Fibroblast of peridontal ligament (primary cell): ENCODE results near the gene ERI3.
A peak's percentile ranks its signal among the peaks of the same experiment; 100 is the strongest.

Experiments
- DNase-seq: peaks from one replicate; pipeline ENCODE4 v3.0.0-alpha.2; 2010; ENCODE audit errors: extremely low read depth

Gene ERI3

DNA sequence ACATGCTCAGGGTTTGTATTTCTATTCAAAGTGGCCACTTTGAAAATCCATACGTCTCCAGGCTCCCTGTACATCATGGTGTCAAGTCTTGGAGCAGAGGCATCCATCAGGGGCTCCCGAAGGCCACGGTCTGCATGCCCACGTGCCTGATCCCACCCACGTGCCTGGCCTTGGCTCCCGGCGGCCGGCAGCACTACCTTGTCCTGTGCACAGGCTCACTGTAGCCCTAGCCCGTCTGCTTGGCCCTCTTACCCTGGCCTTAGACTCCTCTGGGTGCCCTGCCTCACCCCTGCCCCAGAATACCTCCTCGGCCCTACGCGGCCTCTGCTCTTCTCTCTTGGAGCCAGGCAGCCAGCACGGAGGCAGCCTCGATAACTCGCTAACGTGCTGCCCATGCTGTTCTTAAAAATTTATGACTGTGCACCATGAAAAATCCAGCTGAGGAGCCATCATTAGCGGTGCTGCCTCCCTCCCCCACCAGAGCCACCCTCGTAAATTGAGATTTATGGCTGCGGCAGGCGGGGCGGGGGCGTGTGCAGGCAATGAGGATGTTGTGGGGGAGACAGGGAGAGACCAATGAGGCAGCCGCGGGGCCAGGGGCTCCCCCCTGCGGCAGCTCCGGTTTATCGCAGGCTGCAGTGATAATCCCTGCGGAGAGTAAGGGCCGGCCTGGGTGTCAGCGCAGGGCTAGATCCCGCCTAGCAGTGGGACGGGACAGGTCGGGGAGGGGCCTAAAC is 117.2 kb downstream of the ERI3 start:
- DNase-seq, result no peak

DNA sequence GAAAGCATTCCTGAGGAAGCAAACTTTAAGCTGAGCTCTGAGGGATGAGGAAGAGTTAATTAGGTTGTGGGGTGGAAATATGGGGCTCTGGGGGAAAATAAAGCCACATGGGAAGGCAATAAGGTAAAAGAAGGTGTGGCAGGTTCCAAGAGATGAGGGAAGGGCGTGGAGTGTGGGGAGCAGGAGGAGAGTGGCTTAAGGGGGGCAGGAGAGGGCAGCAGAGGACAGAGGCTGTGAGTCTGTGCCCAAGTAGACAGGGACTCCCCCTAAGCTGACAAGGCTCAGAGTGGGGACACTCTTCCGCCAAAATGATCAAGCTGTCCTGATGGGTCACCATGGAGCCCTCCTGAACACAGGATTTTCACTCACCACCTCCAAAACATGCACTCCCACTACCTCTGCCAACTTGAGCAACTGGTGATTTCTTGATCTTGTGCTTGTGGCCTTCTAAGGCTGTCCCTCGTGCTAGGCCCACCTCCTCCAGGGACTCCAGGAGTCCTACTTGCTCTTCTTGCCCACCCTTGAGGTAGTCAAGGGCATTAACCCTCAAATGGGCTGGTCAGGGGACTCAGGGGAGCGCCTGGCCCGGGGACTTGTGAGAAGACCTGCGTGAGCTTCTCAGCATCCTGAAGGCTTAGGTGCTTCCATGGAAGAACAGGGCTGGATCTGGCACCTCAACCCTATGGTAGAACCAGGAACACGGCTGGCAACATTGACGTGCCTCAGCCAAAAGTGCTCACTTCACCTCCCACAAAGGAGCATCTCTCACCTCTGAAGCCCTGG is 118.4 kb downstream of the ERI3 start:
- DNase-seq, result no peak

DNA sequence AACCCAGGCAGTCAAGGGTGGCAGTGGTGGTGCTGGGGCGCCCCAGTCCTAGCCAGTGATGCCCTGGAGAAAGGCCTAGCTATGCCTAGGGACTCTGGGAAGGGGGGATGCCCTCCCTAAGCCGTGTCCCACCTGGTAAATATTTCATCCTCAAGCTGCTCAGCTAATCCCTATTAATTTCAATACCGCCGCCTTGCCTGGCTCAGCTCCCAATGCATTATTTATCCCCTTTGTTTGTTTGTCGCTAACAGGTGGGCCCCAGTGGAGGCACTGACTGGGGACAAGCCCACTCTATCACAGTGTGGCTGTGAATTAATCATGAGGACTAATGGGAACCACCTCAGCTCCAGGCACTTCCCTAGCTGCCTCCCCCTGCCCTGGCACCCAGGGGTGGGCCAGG is 119.2 kb downstream of the ERI3 start:
- no peak for DNase-seq

DNA sequence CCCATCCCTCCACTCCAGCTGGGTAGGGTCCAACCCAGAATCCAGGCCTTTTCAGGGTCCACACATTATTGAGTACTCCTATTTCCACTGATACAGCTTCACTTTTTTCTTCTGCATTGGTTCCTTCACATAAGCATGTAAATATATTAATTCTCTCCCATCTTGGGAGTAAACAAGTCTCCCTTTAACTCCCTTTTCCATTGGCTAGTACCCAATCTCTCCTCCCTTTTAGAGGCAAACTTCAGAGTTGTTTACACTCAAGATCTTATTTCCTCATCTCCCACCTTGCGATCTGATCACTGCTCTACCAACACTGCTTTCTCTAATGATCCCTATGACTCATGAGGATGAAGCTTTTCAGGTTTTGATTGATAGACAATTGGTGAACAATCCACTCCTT is 121.5 kb downstream of the ERI3 start:
- DNase-seq, result no peak

- no peak for DNase-seq
Measured at GRCh38 chr1:44230796-44231195, 124.3 kb downstream of the ERI3 start.

GRCh38 chr1:44229435-44230167 is 125.5 kb downstream of the ERI3 start:
- no peak for DNase-seq

DNA sequence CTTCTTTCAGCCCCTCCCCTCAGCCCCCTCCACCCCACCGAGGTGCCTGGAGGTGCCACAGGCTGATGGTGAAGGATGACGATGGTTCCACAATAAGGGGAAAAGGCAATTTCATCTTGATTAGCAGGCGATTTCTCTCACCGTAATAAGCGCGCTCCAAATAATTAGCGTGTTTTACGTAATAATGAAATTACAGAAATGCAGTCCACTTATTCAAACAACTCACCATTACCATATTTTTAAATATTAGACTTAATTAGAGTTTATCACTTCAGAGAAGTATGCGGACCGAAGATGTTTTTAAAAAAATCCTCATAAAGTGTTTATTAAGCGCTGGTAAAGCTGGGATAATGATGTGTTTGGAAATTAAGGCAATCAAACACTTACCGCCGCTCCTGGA is 126.8 kb downstream of the ERI3 start:
- no peak for DNase-seq

- DNase-seq, result no peak
Measured at GRCh38 chr1:44227211-44227610, 127.8 kb downstream of the ERI3 start.

GRCh38 chr1:44225761-44226160 is 129.3 kb downstream of the ERI3 start:
- DNase-seq, result no peak

- no peak for DNase-seq
Measured at GRCh38 chr1:44223187-44223610, 131.9 kb downstream of the ERI3 start.

DNA sequence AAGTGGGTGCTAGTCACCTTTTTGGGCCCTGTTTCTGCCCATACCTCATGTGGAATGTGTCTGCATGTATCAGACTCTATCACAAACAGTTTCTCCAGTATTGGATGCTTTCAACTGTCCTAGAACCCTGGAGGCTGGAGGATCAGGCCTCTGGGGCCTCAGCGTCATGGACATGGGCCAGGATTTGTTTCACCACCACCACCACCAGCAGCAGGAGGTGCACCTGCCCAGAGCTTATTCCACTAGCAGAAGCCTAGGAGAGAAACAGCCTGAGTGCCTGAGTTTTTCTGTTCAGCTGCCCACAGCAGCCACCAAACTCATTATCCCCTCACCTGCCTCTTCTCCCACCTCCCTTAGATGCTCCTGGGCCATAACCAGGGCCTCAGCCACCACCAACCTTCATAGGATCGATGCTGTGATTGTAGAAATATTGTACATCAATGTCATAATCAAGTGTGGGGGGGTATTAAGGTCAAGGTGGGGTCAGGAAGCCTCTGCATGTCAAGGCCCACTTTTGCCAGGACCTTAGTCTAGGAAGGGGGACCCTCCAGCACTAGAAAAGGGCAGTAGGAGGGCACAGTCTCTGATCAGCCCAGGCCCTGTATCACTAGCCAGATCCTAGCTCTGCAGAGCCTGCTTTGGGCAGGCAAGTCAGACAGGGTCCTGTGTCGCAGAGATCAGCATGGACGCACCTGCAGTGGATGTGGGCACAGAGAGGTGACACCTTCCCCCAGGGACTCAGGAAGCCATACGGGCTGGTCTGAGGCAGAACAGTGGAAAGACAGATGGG is 132.5 kb downstream of the ERI3 start:
- no peak for DNase-seq

GRCh38 chr1:44221769-44222168 is 133.3 kb downstream of the ERI3 start:
- no peak for DNase-seq

- no peak for DNase-seq
Measured at GRCh38 chr1:44220755-44221154, 134.3 kb downstream of the ERI3 start.

GRCh38 chr1:44220001-44220751 is 134.9 kb downstream of the ERI3 start:
- peak; percentile 30 for DNase-seq

- DNase-seq, result no peak
Measured at GRCh38 chr1:44219301-44219626, 135.8 kb downstream of the ERI3 start.

GRCh38 chr1:44218503-44219300 is 136.4 kb downstream of the ERI3 start:
- no peak for DNase-seq

DNA sequence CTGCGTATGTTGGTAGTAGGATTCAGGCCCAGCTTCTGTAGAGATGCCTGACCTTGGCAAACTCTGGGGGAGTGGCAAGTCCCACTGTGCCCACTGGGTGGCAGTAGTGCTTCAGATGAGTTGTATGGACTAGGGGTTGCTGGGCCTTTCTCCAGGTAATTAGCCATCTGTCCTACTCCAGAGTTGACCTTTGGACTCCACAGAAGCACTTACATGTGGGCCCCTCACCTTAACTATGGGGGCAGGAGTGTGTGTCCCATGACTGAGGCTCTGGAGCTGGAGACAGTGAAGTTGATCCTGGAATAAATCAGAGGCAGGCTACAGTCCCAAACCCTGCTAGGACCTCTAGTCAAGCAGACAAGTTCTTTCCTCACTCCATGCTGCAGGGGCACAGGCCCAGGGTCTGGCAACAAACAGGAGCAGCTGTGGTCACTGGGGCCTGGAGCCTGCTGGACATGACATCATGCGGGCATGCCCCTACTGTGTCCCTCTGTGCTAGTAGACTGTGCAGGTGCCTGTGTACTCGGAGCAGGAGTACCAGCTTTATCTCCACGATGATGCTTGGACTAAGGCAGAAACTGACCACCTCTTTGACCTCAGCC is 137.1 kb downstream of the ERI3 start:
- peak; percentile 69 for DNase-seq

- DNase-seq, result peak; percentile 85
Measured at GRCh38 chr1:44213222-44214112, 141.6 kb downstream of the ERI3 start, which contains the start of gene DMAP1. TSS of gene DMAP1 (plus strand) at chr1:44213471. CDS start at chr1:44213754, 283 bp downstream.
